Panc1 (cell line): ENCODE measurements around the gene CCDC15.

Source experiments
- CTCF ChIP-seq: fragments of 450-650 bp; IDR thresholded peaks from 2 replicates; pipeline ENCODE4 v1.5.1; 2017; ENCODE audit warnings: mild to moderate bottlenecking
- POLR2AphosphoS5 ChIP-seq: IDR thresholded peaks from 2 replicates; pipeline ENCODE4 v1.6.1; 2012; ENCODE audit warnings: mild to moderate bottlenecking, low read depth, low read length, moderate library complexity
- REST ChIP-seq, 2 experiments: IDR thresholded peaks; 2 replicates each; pipeline ENCODE4 v1.6.1; 2011 to 2012; ENCODE audit warnings: low read depth in 2 of 2, control low read depth in 1 of 2, low read length in 1 of 2, mild to moderate bottlenecking in 1 of 2, moderate library complexity in 1 of 2; ENCODE audit not compliant: insufficient read depth in 1 of 2
- SIN3A ChIP-seq: IDR thresholded peaks from 2 replicates; pipeline ENCODE4 v1.6.1; 2012; ENCODE audit warnings: low read depth, mild to moderate bottlenecking, low read length, moderate library complexity, borderline replicate concordance; ENCODE audit not compliant: insufficient read depth
- TCF7L2 ChIP-seq: IDR thresholded peaks from 2 replicates; pipeline ENCODE4 v1.6.1; 2011; ENCODE audit warnings: mild to moderate bottlenecking, low read depth, low read length, inconsistent platforms

GRCh38 chr11:124937336-124937935 lies 16.6 kb upstream of the CCDC15 start:
- TF ChIP-seq CTCF (no peak), TCF7L2 (no peak), REST (IDR thresholded peaks at IDR 0.05; ENCODE audit: insufficient read depth in 1 of 2, low read depth in 2 of 2, low read length in 1 of 2) (no peak), SIN3A (no peak), POLR2AphosphoS5 (no peak)
